B cell (primary cell): ENCODE results near the gene SLC25A25.
"Not testable (repeated sequence)": the region's sequence is repeated elsewhere in the genome, so short reads cannot be mapped to it uniquely, and the experiment has no call there.

ENCODE experiments used
- EZH2 ChIP-seq: IDR thresholded peaks from 2 replicates; pipeline ENCODE4 v1.6.1; 2012; ENCODE audit warnings: borderline replicate concordance, low read depth, mild to moderate bottlenecking, moderate library complexity, low read length; ENCODE audit not compliant: insufficient read depth, poor library complexity, severe bottlenecking
- TF ChIP-seq, protein P1 (sequence below): fragments of 200-600 bp; IDR thresholded peaks from one replicate; pipeline ENCODE4 v1.8.0; 2022; ENCODE audit warnings: antibody characterized with exemption, mild to moderate bottlenecking

DNA sequence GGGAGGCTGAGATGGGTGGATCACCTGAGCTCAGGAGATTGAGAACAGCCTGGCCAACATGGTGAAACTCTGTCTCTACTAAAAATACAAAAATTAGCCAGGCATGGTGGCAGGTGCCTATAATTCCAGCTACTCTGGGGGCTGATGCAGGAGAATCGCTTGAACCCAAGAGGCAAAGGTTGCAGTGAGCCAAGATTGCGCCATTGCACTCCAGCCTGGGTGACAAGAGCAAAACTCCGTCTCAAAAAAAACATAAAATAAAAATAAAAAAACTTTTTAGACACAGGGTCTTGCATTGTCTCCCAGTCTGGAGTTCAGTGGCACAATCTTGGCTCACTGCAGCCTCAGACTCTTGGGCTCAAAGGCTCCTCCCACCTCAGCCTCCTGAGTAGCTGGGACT lies 31.5 kb upstream of the SLC25A25 start:
- TF ChIP-seq, protein P1, sequence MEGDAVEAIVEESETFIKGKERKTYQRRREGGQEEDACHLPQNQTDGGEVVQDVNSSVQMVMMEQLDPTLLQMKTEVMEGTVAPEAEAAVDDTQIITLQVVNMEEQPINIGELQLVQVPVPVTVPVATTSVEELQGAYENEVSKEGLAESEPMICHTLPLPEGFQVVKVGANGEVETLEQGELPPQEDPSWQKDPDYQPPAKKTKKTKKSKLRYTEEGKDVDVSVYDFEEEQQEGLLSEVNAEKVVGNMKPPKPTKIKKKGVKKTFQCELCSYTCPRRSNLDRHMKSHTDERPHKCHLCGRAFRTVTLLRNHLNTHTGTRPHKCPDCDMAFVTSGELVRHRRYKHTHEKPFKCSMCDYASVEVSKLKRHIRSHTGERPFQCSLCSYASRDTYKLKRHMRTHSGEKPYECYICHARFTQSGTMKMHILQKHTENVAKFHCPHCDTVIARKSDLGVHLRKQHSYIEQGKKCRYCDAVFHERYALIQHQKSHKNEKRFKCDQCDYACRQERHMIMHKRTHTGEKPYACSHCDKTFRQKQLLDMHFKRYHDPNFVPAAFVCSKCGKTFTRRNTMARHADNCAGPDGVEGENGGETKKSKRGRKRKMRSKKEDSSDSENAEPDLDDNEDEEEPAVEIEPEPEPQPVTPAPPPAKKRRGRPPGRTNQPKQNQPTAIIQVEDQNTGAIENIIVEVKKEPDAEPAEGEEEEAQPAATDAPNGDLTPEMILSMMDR = not testable (repeated sequence)
- not testable (repeated sequence) for TF ChIP-seq EZH2
